GM23338 (cell line): Measurements from ENCODE around the gene E2F3.

Source experiments
- CTCF ChIP-seq, 2 experiments: fragments of 200-600 bp in 1 of 2; sonication (generic) in 1 of 2; conservative IDR thresholded peaks; 2 replicates each; pipeline versions ENCODE4 v1.5.1 to v1.6.1; 2016 to 2017; ENCODE audit warnings: antibody characterized with exemption in 2 of 2, low read depth in 2 of 2, mild to moderate bottlenecking in 2 of 2, moderate library complexity in 1 of 2
- EZH2 ChIP-seq: fragments of 200-600 bp; sonication (generic); IDR thresholded peaks from one replicate; pipeline ENCODE4 v1.8.0; 2017; ENCODE audit warnings: antibody characterized with exemption, mild to moderate bottlenecking, low read depth; ENCODE audit not compliant: unreplicated experiment

GRCh38 chr6:20448828-20449227, 47.1 kb downstream of the E2F3 start:
- TF ChIP-seq EZH2: no peak
- no peak for TF ChIP-seq CTCF (conservative IDR thresholded peaks at IDR 0.05; ENCODE audit: low read depth in 2 of 2)
